ENCODE data around the gene S100A7.
"Not testable (repeated sequence)": the region's sequence is repeated elsewhere in the genome, so short reads cannot be mapped to it uniquely, and the experiment has no call there.

The S100A7 gene

GRCh38 chr1:153429266-153430165, 30.9 kb downstream of the S100A7 start:
- no peak for DNase-seq

- no peak for DNase-seq
These were observed 31.7 kb downstream of the S100A7 start for GRCh38 chr1:153428791-153429190.

- no peak for DNase-seq
These were observed 32.3 kb downstream of the S100A7 start for GRCh38 chr1:153428073-153428638.

GRCh38 chr1:153426809-153427208, 33.6 kb downstream of the S100A7 start:
- no peak for DNase-seq

- peak; percentile 74 to 76 for DNase-seq
These were observed 37.9 kb downstream of the S100A7 start for GRCh38 chr1:153422450-153423068.

GRCh38 chr1:153420306-153420705, 40.1 kb downstream of the S100A7 start:
- DNase-seq: no peak

- DNase-seq: not testable (repeated sequence)
These were observed 41.0 kb downstream of the S100A7 start for GRCh38 chr1:153419436-153419793.

- DNase-seq: not testable (repeated sequence)
These were observed 41.6 kb downstream of the S100A7 start for GRCh38 chr1:153418758-153419435.

- DNase-seq: no peak
These were observed 43.1 kb downstream of the S100A7 start for GRCh38 chr1:153417136-153417888.

- DNase-seq: no peak
These were observed 44.4 kb downstream of the S100A7 start, which contains the start of gene S100A7A for GRCh38 chr1:153415850-153416570. S100A7A (plus strand) TSS chr1:153416520; CDS start chr1:153418083, 1,563 bp downstream.

- DNase-seq: not testable (repeated sequence)
These were observed 46.5 kb downstream of the S100A7 start for GRCh38 chr1:153413961-153414360.
